Kidney (tissue), 14 donors: Measurements from ENCODE around the gene NUP62. TPM values are rescaled to one million over a fixed set of nuclear protein-coding genes. Genes with fewer than 3 reads are reported as not detected.

Source experiments
- DNase-seq, 5 donors: peaks; one replicate each; pipeline ENCODE4 v3.0.0-alpha.2; 2013 to 2020
- FAIRE-seq: peaks from 2 replicates; lab custom pipeline; 2012; peaks lifted over from hg19 to GRCh38; lab: Jason Lieb, UNC
- H3K27ac ChIP-seq, 2 donors: one replicate each; pipeline ENCODE4 v1.7.0; 2013; ENCODE audit warnings: low read depth in 2 of 2, low read length in 2 of 2, inconsistent platforms in 1 of 2
- H3K27me3 ChIP-seq: one replicate; pipeline ENCODE4 v1.7.1; 2013; ENCODE audit warnings: low read length, inconsistent platforms; ENCODE audit not compliant: control insufficient read depth, insufficient read depth
- H3K36me3 ChIP-seq, 3 donors: one replicate each; pipeline versions ENCODE4 v1.7.0 to v1.7.1; 2013; ENCODE audit warnings: low read length in 3 of 3, control low read depth in 1 of 3, inconsistent platforms in 1 of 3; ENCODE audit not compliant: insufficient read depth in 3 of 3, control insufficient read depth in 2 of 3
- H3K4me1 ChIP-seq, 3 donors: one replicate each; pipeline versions ENCODE4 v1.7.0 to v1.7.1; 2013; ENCODE audit warnings: low read length in 3 of 3, inconsistent platforms in 1 of 3, low read depth in 1 of 3; ENCODE audit not compliant: control insufficient read depth in 2 of 3, insufficient read depth in 2 of 3
- H3K4me3 ChIP-seq, 3 donors: one replicate each; pipeline versions ENCODE4 v1.7.0 to v1.8.1; 2013; ENCODE audit warnings: low read length in 3 of 3, control low read depth in 1 of 3, inconsistent platforms in 1 of 3
- H3K9ac ChIP-seq, 3 donors: one replicate each; pipeline versions ENCODE4 v1.7.0 to v1.7.1; 2013; ENCODE audit warnings: low read length in 3 of 3, control low read depth in 1 of 3, inconsistent platforms in 1 of 3
- H3K9me3 ChIP-seq, 3 donors: one replicate each; pipeline versions ENCODE4 v1.7.0 to v1.7.1; 2013; ENCODE audit warnings: low read length in 3 of 3, control low read depth in 1 of 3, inconsistent platforms in 1 of 3; ENCODE audit not compliant: control insufficient read depth in 2 of 3, insufficient read depth in 1 of 3
- CTCF ChIP-seq: IDR thresholded peaks from 3 replicates; pipeline ENCODE4 v1.5.1; 2012; ENCODE audit warnings: mild to moderate bottlenecking, moderate library complexity, borderline replicate concordance; ENCODE audit not compliant: insufficient read depth; ENCODE audit errors: extremely low read depth
- intact Hi-C: fragments of 100-400 bp; cut with DNase I; formaldehyde crosslinking; loops from one replicate; pipeline ENCODE4 v1.11.1; 2022
- polyA plus RNA-seq: library from polyadenylated mRNA; stranded (reverse); fragments of 350-450 nt; fragmentation: Illumina TruSeq; extraction: RNeasy Lipid Tissue Mini Kit (QIAGEN cat#74804); gene quantifications from one replicate; pipeline ENCODE4 v1.2.3, GENCODE V29; 2014; ENCODE audit warnings: low read depth, low replicate concordance; ENCODE audit not compliant: insufficient read depth
- total RNA-seq: library from RNA; stranded (reverse); fragmentation: NEBNext Ultra II Directional; extraction: Animal tissue kit (Norgen Biotek cat#: 25700); gene quantifications from one replicate; pipeline ENCODE4 v1.2.1, GENCODE V29; 2021
- donor health status: control.
- donor health status: control.
- donor health status: control.
- donor health status: control.
- donor health status: control.
- donor health status: DM: yes; HTN: yes; CAD: no.
- donor health status: Normal renal cell carcinoma (clear cell type).

The NUP62 gene
- total and polyA plus RNA-seq, 2 donors from 2014 or later: 17.1 to 39.0 TPM

- FAIRE-seq: no peak
- H3K27ac ChIP-seq: peak within 1 kb of the TSS; percentile 78 to 88
- H3K36me3 ChIP-seq: no peaks in the 10 kb centered on the region
- peak within 1 kb of the TSS in 1 of 3 donors; percentile 23 for H3K9ac ChIP-seq
- TF ChIP-seq CTCF: no peak
- H3K4me1 ChIP-seq: peaks cover 0 to 6% (median 0%) of the 10 kb centered on the region in 3 donors
- H3K27me3 ChIP-seq: no peaks in the 10 kb centered on the region
- intact Hi-C loops: no loop called here
- peak in 4 of 5 donors; percentile 46 to 63 (median 56) for DNase-seq
- no peak within 1 kb of the TSS for H3K4me3 ChIP-seq
- no peaks in the 10 kb centered on the region for H3K9me3 ChIP-seq
Observed at GRCh38 chr19:49896863-49897621, 32.3 kb downstream of the NUP62 start, which contains the start of gene IL4I1. IL4I1 (minus strand) TSS chr19:49896887; CDS start chr19:49896160, 727 bp downstream.

DNA sequence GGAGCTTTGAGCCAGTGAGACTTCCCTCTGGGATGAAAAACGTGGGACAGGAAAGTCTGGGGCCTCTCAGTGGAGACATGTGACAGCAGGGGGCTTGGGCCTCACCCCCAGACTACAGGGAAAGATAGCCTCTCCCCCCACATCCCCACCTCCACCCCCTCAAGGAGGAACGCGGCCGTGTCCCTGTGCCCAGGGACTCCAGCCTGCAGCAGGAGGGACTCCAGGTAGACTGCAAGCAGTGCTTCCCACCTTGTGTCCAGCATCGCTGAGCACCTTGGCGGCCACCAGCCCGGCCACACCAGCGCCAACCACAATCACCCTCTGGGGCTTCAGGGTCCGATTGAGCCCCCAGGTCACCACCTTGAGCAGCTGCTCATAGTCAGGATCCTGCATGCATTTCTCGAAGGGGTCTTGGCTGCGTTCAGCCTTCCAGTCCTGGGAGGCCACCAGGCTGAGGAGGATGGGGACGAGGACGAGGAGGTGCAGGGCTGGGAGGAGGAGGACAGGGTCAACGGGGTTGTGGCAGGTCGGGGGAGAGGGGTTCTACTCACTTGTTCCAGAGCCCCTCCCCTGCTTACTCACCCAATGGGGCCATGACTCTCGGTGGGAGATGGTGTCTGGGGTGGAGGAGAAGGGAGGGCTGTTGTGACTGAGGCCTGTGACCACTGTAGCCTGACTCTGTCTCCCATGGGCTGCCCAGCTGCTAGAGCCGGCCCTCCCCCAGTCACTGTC lies 33.6 kb downstream of the NUP62 start:
- DNase-seq (peak in 1 of 5 donors; percentile 46), FAIRE-seq (no peak)
- no peak for TF ChIP-seq CTCF
- Histone ChIP-seq H3K4me1 (peaks cover 0 to 6% (median 0%) of the 10 kb centered on the region in 3 donors), H3K27me3 (no peaks in the 10 kb centered on the region), H3K9me3 (no peaks in the 10 kb centered on the region), H3K9ac (no peak overlapping the region), H3K27ac (no peak overlapping the region), H3K4me3 (no peak overlapping the region), H3K36me3 (no peaks in the 10 kb centered on the region)
- intact Hi-C loops: no loop called here

- Histone ChIP-seq H3K27me3 (no peaks in the 10 kb centered on the region), H3K4me1 (peaks cover 0 to 8% (median 0%) of the 10 kb centered on the region in 3 donors), H3K27ac (no peak overlapping the region), H3K36me3 (no peaks in the 10 kb centered on the region), H3K4me3 (no peak overlapping the region), H3K9ac (no peak overlapping the region), H3K9me3 (no peaks in the 10 kb centered on the region)
- DNase-seq (peak in 1 of 5 donors; percentile 43), FAIRE-seq (no peak)
- TF ChIP-seq CTCF: no peak
- intact Hi-C loops: no loop called here
Observed at GRCh38 chr19:49894879-49895565, 34.3 kb downstream of the NUP62 start.
